HepG2 (cell line): ENCODE results near the gene PEX14.

Experiments used
- CHD2 ChIP-seq: IDR thresholded peaks from 2 replicates; pipeline ENCODE4 v1.6.1; 2011; ENCODE audit warnings: low read depth, low read length, improper control_type of control experiment
- JUN ChIP-seq: sonication (generic); formaldehyde crosslinking; IDR thresholded peaks from 2 replicates; pipeline ENCODE4 v1.4.0; 2020; ENCODE audit warnings: mild to moderate bottlenecking, missing genetic modification reagents
- KLF15 ChIP-seq: sonication (generic); formaldehyde crosslinking; IDR thresholded peaks from 2 replicates; pipeline ENCODE4 v1.8.1; 2023; ENCODE audit warnings: borderline replicate concordance, mild to moderate bottlenecking, inconsistent platforms, missing genetic modification reagents, mixed read lengths
- MAFK ChIP-seq, 2 experiments: IDR thresholded peaks in 1 of 2; conservative IDR thresholded peaks in 1 of 2; 2 replicates each; pipeline ENCODE4 v1.6.1; 2011; ENCODE audit warnings: improper control_type of control experiment in 2 of 2, low read length in 2 of 2
- PCBP1 ChIP-seq: fragments of 200-400 bp; formaldehyde crosslinking; IDR thresholded peaks from 2 replicates; pipeline ENCODE4 v1.6.1; 2017; ENCODE audit warnings: mild to moderate bottlenecking, low read depth, low read length, borderline replicate concordance
- POLR2A ChIP-seq, 2 experiments: IDR thresholded peaks; 2 replicates each; pipeline ENCODE4 v1.6.1; 2011; ENCODE audit warnings: low read depth in 2 of 2, low read length in 2 of 2, mild to moderate bottlenecking in 1 of 2, moderate library complexity in 1 of 2; ENCODE audit not compliant: insufficient read depth in 1 of 2
- RELA ChIP-seq: sonication (generic); formaldehyde crosslinking; IDR thresholded peaks from 2 replicates; pipeline ENCODE4 v1.4.0; 2020; ENCODE audit warnings: missing genetic modification reagents
- SRF ChIP-seq: IDR thresholded peaks from 2 replicates; pipeline ENCODE4 v1.6.1; 2011; ENCODE audit warnings: mild to moderate bottlenecking, low read depth, low read length, moderate library complexity
- ZBTB26 ChIP-seq: IDR thresholded peaks from 2 replicates; pipeline ENCODE4 v1.6.1; 2016; ENCODE audit warnings: missing compliant biosample characterization, missing genetic modification reagents, borderline replicate concordance
- ZKSCAN1 ChIP-seq: fragments of 150-350 bp; IDR thresholded peaks from 2 replicates; pipeline ENCODE4 v1.6.1; 2014; ENCODE audit warnings: low read length
- ZNF282 ChIP-seq: fragments of 450-650 bp; IDR thresholded peaks from 2 replicates; pipeline ENCODE4 v1.6.1; 2018; ENCODE audit not compliant: partially characterized antibody
- ZNF451 ChIP-seq: sonication (generic); formaldehyde crosslinking; IDR thresholded peaks from 2 replicates; pipeline ENCODE4 v1.5.0; 2020; ENCODE audit warnings: mild to moderate bottlenecking, missing genetic modification reagents
- TF ChIP-seq, protein P1 (sequence below): sonication (generic); formaldehyde crosslinking; IDR thresholded peaks from 2 replicates; pipeline ENCODE4 v1.5.1; 2020; ENCODE audit warnings: mild to moderate bottlenecking, missing genetic modification reagents, moderate library complexity
- TF ChIP-seq, protein P2 (sequence below): sonication (generic); formaldehyde crosslinking; IDR thresholded peaks from 2 replicates; pipeline ENCODE4 v1.5.1; 2020; ENCODE audit warnings: missing genetic modification reagents, mild to moderate bottlenecking, borderline replicate concordance

- TF ChIP-seq JUN (CRISPR knock-in tag), result no peak
- TF ChIP-seq PCBP1, result no peak
- TF ChIP-seq CHD2, result no peak
- TF ChIP-seq KLF15 (CRISPR knock-in tag), result no peak
- no peak for TF ChIP-seq ZNF451
- no peak for TF ChIP-seq POLR2A (IDR thresholded peaks at IDR 0.05; ENCODE audit: insufficient read depth in 1 of 2, low read depth in 2 of 2, low read length in 2 of 2)
- no peak for TF ChIP-seq SRF
- TF ChIP-seq MAFK (conservative IDR thresholded peaks at IDR 0.05 in 1 of 2, IDR thresholded peaks at IDR 0.05 in 1 of 2; ENCODE audit: low read length in 2 of 2), result no peak
- TF ChIP-seq, protein P1, sequence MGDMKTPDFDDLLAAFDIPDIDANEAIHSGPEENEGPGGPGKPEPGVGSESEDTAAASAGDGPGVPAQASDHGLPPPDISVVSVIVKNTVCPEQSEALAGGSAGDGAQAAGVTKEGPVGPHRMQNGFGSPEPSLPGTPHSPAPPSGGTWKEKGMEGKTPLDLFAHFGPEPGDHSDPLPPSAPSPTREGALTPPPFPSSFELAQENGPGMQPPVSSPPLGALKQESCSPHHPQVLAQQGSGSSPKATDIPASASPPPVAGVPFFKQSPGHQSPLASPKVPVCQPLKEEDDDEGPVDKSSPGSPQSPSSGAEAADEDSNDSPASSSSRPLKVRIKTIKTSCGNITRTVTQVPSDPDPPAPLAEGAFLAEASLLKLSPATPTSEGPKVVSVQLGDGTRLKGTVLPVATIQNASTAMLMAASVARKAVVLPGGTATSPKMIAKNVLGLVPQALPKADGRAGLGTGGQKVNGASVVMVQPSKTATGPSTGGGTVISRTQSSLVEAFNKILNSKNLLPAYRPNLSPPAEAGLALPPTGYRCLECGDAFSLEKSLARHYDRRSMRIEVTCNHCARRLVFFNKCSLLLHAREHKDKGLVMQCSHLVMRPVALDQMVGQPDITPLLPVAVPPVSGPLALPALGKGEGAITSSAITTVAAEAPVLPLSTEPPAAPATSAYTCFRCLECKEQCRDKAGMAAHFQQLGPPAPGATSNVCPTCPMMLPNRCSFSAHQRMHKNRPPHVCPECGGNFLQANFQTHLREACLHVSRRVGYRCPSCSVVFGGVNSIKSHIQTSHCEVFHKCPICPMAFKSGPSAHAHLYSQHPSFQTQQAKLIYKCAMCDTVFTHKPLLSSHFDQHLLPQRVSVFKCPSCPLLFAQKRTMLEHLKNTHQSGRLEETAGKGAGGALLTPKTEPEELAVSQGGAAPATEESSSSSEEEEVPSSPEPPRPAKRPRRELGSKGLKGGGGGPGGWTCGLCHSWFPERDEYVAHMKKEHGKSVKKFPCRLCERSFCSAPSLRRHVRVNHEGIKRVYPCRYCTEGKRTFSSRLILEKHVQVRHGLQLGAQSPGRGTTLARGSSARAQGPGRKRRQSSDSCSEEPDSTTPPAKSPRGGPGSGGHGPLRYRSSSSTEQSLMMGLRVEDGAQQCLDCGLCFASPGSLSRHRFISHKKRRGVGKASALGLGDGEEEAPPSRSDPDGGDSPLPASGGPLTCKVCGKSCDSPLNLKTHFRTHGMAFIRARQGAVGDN (CRISPR knock-in tag), result no peak
- no peak for TF ChIP-seq ZNF282
- TF ChIP-seq ZBTB26, result no peak
- TF ChIP-seq RELA, result no peak
- no peak for TF ChIP-seq ZKSCAN1
- TF ChIP-seq, protein P2, sequence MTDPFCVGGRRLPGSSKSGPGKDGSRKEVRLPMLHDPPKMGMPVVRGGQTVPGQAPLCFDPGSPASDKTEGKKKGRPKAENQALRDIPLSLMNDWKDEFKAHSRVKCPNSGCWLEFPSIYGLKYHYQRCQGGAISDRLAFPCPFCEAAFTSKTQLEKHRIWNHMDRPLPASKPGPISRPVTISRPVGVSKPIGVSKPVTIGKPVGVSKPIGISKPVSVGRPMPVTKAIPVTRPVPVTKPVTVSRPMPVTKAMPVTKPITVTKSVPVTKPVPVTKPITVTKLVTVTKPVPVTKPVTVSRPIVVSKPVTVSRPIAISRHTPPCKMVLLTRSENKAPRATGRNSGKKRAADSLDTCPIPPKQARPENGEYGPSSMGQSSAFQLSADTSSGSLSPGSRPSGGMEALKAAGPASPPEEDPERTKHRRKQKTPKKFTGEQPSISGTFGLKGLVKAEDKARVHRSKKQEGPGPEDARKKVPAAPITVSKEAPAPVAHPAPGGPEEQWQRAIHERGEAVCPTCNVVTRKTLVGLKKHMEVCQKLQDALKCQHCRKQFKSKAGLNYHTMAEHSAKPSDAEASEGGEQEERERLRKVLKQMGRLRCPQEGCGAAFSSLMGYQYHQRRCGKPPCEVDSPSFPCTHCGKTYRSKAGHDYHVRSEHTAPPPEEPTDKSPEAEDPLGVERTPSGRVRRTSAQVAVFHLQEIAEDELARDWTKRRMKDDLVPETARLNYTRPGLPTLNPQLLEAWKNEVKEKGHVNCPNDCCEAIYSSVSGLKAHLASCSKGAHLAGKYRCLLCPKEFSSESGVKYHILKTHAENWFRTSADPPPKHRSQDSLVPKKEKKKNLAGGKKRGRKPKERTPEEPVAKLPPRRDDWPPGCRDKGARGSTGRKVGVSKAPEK, result no peak
Measured at GRCh38 chr1:10428984-10429383, 45.8 kb upstream of the PEX14 start.
